Measurements from ENCODE around the gene PITPNC1.
"Not testable (repeated sequence)": the region's sequence is repeated elsewhere in the genome, so short reads cannot be mapped to it uniquely, and the experiment has no call there.

Gene PITPNC1

GRCh38 chr17:67369676-67370075 lies 7.4 kb upstream of the PITPNC1 start:
- no peak for DNase-seq (ENCODE audit: low read depth in 3 of 3)

DNA sequence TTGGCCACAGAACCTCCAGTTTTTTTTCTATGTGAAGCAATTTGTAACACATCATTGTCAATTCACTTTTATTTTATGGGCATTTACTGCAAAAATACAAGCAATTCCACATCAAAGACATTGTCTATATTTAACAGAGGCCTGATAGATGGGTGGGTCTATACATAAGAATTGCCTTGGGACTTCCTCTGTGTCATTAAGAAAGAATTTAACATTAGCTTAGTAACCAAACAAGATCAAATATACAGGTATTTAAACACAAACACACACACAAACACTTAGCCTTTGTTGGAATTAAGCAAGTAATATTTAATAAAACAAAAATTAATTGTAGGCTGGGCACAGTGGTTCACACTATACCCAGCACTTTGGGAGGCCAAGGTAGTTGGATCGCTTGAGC lies 4.3 kb upstream of the PITPNC1 start:
- DNase-seq (ENCODE audit: low read depth in 3 of 3) = no peak

- DNase-seq (ENCODE audit: low read depth in 3 of 3) = peak; percentile 74 to 87 (median 81)
These were observed 2.6 kb upstream of the PITPNC1 start for GRCh38 chr17:67374329-67375053.

GRCh38 chr17:67375054-67375427 lies 2.0 kb upstream of the PITPNC1 start:
- DNase-seq (ENCODE audit: low read depth in 3 of 3) = no peak

DNA sequence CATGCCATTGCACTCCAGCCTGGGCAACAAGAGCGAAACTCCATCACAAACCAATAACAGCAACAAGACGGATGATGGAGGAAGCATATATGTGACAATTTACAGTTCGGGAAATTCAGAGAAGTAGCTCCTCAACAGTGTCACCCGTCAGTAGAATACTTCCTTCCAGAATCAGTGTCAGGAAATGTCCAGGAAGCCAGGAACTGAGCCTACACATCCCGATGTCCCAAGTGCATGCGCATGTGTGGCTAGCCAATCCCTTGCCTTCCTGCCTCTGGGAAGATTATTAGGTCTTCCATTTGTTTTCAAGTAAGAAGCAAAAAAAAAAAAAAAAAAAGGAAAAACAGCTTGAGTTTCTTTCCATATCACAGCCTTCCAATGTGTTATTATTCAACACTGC lies 1.4 kb upstream of the PITPNC1 start:
- no peak for DNase-seq (ENCODE audit: low read depth in 3 of 3)

DNA sequence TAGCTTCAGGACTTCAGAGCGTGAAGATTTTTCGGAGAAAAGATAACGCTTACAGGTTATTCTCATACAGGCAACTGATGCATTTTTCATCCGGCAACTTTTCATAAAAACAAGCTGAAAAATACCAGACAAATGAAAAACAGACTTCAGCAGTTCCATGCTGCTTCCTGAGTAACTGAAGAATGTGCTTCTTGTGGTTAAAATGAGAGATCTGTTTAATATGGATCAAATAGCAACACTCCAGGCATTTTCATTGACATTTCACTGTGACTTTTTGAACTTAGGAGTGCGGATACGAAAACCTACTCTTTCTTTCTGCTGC lies 705 bp upstream of the PITPNC1 start:
- DNase-seq (ENCODE audit: low read depth in 3 of 3) = no peak

GRCh38 chr17:67377488-67378453 lies 690 bp downstream of the PITPNC1 start:
- peak in 2 of 3 experiments; percentile 31 to 51 for DNase-seq (ENCODE audit: low read depth in 3 of 3)

DNA sequence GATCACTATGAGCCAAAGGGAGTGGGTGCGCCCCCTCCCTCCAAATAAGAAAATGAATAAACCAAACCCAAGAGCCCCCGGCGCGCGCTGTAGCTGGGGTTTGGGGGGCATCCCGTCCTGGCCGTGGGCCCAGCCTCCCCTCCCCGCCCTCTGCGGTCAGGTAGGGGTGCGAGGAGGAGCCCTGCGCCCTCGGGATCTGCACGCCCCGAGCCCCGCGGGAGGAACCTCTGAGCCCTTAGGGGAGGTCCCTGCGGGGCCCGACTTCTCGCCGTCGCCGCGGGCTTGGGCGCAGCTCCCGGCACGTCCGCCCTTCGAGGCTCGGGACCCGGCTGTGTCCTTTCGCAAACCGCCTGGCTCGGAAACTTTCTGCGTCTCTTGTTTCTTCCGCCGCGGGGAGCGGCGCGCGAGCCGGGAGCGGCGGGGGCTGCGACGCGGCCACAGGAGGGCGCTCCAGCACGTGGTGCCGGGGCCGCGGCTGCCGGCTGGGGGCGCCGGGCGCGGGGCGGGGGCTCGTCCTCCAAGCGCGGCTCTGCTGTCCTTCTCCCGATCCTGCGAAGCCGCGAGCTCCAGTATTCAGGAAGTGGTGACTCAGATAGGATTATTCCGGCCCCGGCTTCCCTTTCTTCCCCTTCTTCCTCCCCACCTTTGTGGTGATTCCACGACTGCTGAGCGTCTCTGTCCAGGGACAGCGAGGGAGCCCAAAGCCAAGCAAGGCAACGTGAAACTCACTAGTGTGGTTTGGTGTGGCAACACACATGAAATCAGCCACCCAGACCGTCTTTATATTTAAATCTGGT lies 1.6 kb downstream of the PITPNC1 start:
- peak; percentile 62 to 72 (median 63) for DNase-seq (ENCODE audit: low read depth in 3 of 3)

GRCh38 chr17:67379251-67379630 lies 2.2 kb downstream of the PITPNC1 start:
- DNase-seq (ENCODE audit: low read depth in 3 of 3) = no peak

DNA sequence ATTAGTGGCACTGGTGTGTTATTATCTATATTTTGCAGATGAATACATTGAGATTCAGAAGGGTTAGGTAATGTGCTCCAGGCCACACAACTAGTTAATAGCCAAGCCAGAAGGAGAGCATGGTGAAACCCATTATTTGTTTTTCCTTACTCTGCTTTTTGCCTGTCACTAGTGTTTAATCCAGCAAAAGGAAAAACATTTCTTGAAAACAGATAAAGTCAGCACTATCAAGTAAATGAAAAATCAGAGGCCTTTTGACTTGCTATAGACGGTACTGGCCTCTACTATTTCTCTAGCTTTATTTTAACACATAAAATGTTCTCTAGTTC lies 4.8 kb downstream of the PITPNC1 start:
- no peak for DNase-seq (ENCODE audit: low read depth in 3 of 3)

GRCh38 chr17:67385122-67385988 lies 8.3 kb downstream of the PITPNC1 start:
- no peak for DNase-seq (ENCODE audit: low read depth in 3 of 3)

- DNase-seq (ENCODE audit: low read depth in 3 of 3) = peak; percentile 54 to 71 (median 55)
These were observed 10.0 kb downstream of the PITPNC1 start for GRCh38 chr17:67386965-67387551.

- DNase-seq (ENCODE audit: low read depth in 3 of 3) = not testable (repeated sequence)
These were observed 11.5 kb downstream of the PITPNC1 start for GRCh38 chr17:67388536-67388935.

DNA sequence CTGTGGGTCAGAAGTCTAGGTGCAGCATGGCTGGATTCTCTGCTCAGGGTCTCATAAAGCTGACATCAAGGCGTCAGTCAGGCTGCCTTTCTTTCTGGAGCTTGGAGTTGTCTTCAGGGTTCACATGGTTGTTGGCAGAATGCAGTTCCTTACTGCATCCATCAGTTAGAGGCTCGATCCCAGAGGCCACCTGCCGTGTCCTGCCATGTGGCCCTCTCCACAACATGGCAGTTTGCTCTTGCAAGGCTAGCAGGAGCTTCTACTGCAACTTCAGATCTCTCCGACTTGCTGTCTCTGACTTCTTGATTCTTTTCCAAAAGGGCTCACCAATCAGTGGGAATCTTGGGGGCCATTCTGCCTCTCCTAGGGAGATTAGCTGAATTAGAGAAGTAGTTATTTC lies 11.9 kb downstream of the PITPNC1 start:
- no peak for DNase-seq (ENCODE audit: low read depth in 3 of 3)

DNA sequence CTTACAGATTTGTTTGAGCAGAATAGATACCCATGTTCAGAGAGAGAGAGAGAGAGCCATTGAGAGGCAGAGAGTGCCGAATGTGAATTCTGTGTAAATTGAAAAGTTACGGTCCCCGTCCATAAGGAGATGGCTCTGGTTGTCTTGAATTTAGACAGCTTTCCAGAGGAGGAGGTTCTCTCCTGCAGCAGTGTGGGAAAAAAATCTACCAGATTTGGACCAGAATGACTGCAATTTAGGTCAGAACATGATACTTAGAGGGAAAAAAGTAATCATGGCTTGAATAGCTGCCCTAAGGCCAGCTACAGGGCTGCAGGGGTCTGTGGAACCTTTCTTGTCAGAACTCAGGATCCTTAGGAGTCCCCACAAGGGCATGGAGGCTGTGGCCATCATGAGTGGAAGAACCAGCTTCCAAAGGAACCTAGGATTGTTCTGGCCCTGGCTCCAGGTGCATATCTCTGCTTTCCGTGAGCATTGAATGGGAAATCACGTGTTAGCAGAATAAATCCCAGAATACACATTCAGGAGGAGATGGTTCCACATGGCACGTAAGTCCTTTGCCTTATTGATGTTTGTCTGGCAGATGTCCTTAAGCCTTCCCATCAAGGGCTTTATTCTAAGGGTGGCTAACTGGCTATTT lies 13.0 kb downstream of the PITPNC1 start:
- no peak for DNase-seq (ENCODE audit: low read depth in 3 of 3)

- DNase-seq (ENCODE audit: low read depth in 3 of 3) = peak in 2 of 3 experiments; percentile 36 to 56
These were observed 13.7 kb downstream of the PITPNC1 start for GRCh38 chr17:67390646-67391361.

DNA sequence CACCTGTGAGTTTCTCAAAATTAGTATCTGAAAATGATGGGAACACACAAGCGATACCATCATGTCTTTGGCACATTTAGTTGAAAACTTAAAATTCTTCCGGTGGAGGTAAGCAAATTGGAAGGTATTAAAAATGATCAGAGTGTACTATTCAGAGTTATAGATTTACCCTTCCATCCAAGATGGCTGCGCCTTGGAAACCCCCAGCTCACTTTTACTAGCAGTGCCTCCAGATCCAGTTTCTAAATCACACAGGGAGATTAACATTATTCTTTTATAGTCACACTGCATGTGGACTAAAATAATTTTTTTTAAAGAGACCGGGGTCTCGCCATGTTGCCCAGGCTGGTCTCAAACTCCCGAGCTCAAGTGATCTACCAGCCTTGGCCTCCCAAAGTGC lies 15.0 kb downstream of the PITPNC1 start:
- no peak for DNase-seq (ENCODE audit: low read depth in 3 of 3)

DNA sequence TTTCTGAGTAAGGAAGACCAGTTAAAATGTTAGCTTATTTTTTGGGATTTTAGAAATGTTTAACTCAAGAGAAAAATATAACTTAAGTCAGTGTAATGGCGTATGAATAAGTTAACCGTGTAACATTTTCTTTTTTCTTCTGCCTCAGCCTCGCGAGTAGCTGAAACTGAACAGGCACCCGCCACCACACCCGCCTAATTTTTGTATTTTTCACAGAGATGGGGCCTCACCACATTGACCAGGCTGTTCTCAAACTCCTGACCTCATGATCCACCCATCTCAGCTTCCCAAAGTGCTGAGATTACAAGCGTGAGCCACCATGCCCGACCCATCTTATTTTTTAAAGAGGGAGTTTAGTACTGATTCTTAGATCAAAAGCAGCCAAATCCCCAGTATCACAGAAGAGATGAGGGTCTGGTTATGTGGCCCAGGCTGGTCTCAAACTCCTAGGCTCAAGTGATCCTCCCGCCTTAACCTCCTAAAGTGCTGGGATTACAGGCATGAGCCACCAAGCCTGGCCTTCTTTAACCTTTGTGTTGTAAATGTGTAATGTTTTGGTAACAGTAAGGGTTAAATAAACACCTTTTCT lies 16.8 kb downstream of the PITPNC1 start:
- no peak for DNase-seq (ENCODE audit: low read depth in 3 of 3)

DNA sequence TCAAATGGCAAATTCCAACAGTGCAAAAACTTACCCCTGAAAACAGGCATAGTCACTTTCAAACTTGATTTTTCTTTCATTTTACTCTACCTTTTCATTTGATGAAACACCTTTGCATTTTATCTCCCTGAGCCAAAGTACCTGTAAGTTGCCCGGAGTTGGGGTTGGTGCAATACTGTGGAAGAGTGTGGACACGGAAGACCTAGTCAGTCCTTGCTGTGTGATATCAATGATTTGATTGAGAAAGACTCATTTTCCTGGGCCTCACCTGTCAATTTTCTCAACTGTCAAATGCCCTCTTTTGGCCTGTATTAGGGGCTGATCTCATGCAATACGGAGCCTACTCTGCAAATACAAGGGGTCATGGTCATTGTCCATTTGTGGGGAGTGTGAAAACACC lies 22.6 kb downstream of the PITPNC1 start:
- DNase-seq (ENCODE audit: low read depth in 3 of 3) = no peak

All from stimulated activated CD4-positive, alpha-beta T cell treated with anti-CD3 and anti-CD28 coated beads, TNF-alpha, amount 100 ng/mL, for 24 hours (primary cell).